ENCODE measurements around the gene TLCD3B. TPM values are rescaled to one million over a fixed set of nuclear protein-coding genes. Genes with fewer than 3 reads are reported as not detected.

Gene TLCD3B
- total RNA-seq, 4 donors from 2014 or later = 0.27 TPM; not detected in 3

DNA sequence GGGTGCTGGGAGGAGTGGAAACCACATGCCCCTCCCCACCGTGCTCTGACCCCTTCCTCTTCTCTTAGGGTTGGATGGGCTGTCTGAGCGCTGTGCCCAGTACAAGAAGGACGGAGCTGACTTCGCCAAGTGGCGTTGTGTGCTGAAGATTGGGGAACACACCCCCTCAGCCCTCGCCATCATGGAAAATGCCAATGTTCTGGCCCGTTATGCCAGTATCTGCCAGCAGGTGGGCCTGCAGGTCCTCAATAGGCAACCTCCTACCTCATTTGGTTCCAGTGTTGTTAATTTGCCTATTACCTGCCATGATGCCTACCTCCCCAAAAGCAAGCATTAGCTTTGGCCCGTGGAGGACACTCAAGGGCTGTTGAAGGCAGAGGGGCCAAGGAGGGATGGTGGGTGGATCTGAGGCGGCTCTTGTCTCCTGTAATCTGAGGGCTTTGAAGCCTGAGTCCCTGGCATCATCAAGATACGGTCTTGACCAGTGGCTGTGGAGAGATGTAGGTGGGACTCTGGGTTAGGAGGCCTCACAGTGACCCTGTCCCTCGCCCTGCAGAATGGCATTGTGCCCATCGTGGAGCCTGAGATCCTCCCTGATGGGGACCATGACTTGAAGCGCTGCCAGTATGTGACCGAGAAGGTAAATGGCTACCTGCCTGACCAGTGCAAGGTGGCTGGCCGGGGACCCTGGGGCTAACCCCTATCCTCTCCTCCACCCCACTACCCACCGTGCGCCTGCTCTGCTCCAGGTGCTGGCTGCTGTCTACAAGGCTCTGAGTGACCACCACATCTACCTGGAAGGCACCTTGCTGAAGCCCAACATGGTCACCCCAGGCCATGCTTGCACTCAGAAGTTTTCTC is 37.9 kb upstream of the TLCD3B start:
- Histone ChIP-seq H3K27me3 (no peaks in the 10 kb centered on the region), H3K4me3 (peak overlapping the region in 1 of 4 donors; percentile 9), H3K27ac (peak overlapping the region; percentile 97 to 100 (median 100)), H3K36me3 (peaks cover 0 to 66% of the 10 kb centered on the region in 2 donors), H3K4me1 (peaks cover 38 to 42% of the 10 kb centered on the region in 2 donors), H3K9me3 (no peaks in the 10 kb centered on the region)
- intact Hi-C loops (cut with DNase I; ENCODE audit: low total_unique reads) = loop anchor here (10.0 kb wide), 1 partner anchor 346 kb away; no protein-coding TSS in a partner anchor
- TF ChIP-seq, protein P1, sequence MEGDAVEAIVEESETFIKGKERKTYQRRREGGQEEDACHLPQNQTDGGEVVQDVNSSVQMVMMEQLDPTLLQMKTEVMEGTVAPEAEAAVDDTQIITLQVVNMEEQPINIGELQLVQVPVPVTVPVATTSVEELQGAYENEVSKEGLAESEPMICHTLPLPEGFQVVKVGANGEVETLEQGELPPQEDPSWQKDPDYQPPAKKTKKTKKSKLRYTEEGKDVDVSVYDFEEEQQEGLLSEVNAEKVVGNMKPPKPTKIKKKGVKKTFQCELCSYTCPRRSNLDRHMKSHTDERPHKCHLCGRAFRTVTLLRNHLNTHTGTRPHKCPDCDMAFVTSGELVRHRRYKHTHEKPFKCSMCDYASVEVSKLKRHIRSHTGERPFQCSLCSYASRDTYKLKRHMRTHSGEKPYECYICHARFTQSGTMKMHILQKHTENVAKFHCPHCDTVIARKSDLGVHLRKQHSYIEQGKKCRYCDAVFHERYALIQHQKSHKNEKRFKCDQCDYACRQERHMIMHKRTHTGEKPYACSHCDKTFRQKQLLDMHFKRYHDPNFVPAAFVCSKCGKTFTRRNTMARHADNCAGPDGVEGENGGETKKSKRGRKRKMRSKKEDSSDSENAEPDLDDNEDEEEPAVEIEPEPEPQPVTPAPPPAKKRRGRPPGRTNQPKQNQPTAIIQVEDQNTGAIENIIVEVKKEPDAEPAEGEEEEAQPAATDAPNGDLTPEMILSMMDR (IDR thresholded peaks at IDR 0.05 in 4 of 5, conservative IDR thresholded peaks at IDR 0.05 in 1 of 5) = peak in 3 of 5 experiments; percentile 13 to 37 (median 17)
- no peak for TF ChIP-seq POLR2A (IDR thresholded peaks at IDR 0.05)
- DNase-seq (no peak), ATAC-seq (no peak)
- in situ Hi-C loops (cut with MboI; ENCODE audit: low sequenced_read_pairs in 4 of 4) = loop anchor here in 2 of 4 donors (25.0 kb wide), 2 partner anchors 293 to 343 kb away; partner anchors contain the start of genes CD2BP2 (in 1 of the 2), MYL11 (in 1 of the 2), TBC1D10B (in 1 of the 2) and ZNF771 (in 1 of the 2)

DNA sequence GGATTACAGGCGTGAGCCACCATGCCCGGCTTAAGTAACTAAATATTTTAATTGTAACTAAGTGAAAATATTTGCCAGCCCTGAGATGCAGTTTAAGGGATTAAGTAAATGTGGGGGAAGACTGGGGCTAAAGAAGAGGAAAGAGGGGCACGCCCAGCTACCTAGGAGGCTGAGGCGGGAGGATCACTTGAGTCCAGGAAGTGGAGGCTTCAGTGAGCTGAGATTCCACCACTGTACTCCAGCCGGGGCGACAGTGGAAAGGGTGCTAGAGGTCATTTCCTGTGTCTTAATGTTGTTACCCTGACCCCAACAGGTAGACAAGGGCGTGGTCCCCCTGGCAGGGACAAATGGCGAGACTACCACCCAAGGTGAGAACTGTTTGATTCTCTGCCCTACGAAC is 37.3 kb upstream of the TLCD3B start:
- ATAC-seq = no peak
- peaks cover 0 to 63% of the 10 kb centered on the region in 2 donors for H3K36me3 ChIP-seq
- intact Hi-C loops (cut with DNase I; ENCODE audit: low total_unique reads) = loop anchor here (10.0 kb wide), 1 partner anchor 346 kb away; no protein-coding TSS in a partner anchor
- no peaks in the 10 kb centered on the region for H3K27me3 ChIP-seq
- peak overlapping the region in 2 of 4 donors; percentile 5 to 82 for H3K4me3 ChIP-seq
- no peak for TF ChIP-seq POLR2A (IDR thresholded peaks at IDR 0.05)
- TF ChIP-seq, protein P1 (IDR thresholded peaks at IDR 0.05 in 4 of 5, conservative IDR thresholded peaks at IDR 0.05 in 1 of 5) = no peak
- in situ Hi-C loops (cut with MboI; ENCODE audit: low sequenced_read_pairs in 4 of 4) = loop anchor here in 2 of 4 donors (25.0 kb wide), 2 partner anchors 294 to 344 kb away; partner anchors contain the start of genes CD2BP2 (in 1 of the 2), MYL11 (in 1 of the 2), TBC1D10B (in 1 of the 2) and ZNF771 (in 1 of the 2)
- no peak for DNase-seq
- no peaks in the 10 kb centered on the region for H3K9me3 ChIP-seq
- H3K4me1 ChIP-seq = peaks cover 44 to 48% of the 10 kb centered on the region in 2 donors
- H3K27ac ChIP-seq = peak overlapping the region; percentile 97 to 100 (median 100)

DNA sequence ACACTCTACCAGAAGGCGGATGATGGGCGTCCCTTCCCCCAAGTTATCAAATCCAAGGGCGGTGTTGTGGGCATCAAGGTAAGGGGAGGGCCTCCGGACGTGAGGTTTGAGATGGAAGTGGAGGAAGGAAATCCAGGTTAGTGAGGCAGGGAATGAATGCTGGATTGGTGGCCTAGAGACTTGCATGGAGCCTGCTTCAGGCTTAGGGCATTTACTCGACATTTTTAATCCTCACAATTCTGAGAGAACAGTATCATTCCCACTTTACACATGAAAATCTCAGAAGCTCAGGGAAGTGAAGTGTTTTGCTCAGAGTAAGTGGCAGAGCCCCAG is 36.5 kb upstream of the TLCD3B start:
- H3K4me1 ChIP-seq = peaks cover 51 to 55% of the 10 kb centered on the region in 2 donors

More for the DNA sequence above, 36.5 kb upstream of the TLCD3B start:
- peak overlapping the region; percentile 75 to 91 (median 85) for H3K4me3 ChIP-seq
- H3K36me3 ChIP-seq = peaks cover 0 to 58% of the 10 kb centered on the region in 2 donors
- DNase-seq (no peak), ATAC-seq (no peak)
- in situ Hi-C loops (cut with MboI; ENCODE audit: low sequenced_read_pairs in 4 of 4) = loop anchor here in 2 of 4 donors (25.0 kb wide), 2 partner anchors 295 to 345 kb away; partner anchors contain the start of genes CD2BP2 (in 1 of the 2), MYL11 (in 1 of the 2), TBC1D10B (in 1 of the 2) and ZNF771 (in 1 of the 2)
- peak overlapping the region; percentile 97 to 100 (median 100) for H3K27ac ChIP-seq
- H3K27me3 ChIP-seq = no peaks in the 10 kb centered on the region
- H3K9me3 ChIP-seq = no peaks in the 10 kb centered on the region
- no peak for TF ChIP-seq POLR2A (IDR thresholded peaks at IDR 0.05)
- TF ChIP-seq, protein P1 (IDR thresholded peaks at IDR 0.05 in 4 of 5, conservative IDR thresholded peaks at IDR 0.05 in 1 of 5) = no peak
- intact Hi-C loops (cut with DNase I; ENCODE audit: low total_unique reads) = loop anchor here (1.0 to 10.0 kb wide), 2 partner anchors 8 to 347 kb away; partner anchors contain the start of gene PPP4C

Measured in gastrocnemius medialis (tissue), 4 donors.